Body of pancreas (tissue), 4 donors: Measurements from ENCODE around the gene PSPN.

Experiments
- CTCF ChIP-seq, 7 experiments: fragments of 450-650 bp in 4 of 7; fragments of 200-600 bp in 3 of 7; sonication (generic) in 3 of 7; IDR thresholded peaks; one replicate each; pipeline ENCODE4 v1.5.1; 2016 to 2019; ENCODE audit warnings: antibody characterized with exemption in 7 of 7
- POLR2A ChIP-seq, 3 donors: fragments of 450-650 bp; IDR thresholded peaks; one replicate each; pipeline ENCODE4 v1.6.1; 2016; ENCODE audit warnings: antibody characterized with exemption in 3 of 3, mild to moderate bottlenecking in 2 of 3

DNA sequence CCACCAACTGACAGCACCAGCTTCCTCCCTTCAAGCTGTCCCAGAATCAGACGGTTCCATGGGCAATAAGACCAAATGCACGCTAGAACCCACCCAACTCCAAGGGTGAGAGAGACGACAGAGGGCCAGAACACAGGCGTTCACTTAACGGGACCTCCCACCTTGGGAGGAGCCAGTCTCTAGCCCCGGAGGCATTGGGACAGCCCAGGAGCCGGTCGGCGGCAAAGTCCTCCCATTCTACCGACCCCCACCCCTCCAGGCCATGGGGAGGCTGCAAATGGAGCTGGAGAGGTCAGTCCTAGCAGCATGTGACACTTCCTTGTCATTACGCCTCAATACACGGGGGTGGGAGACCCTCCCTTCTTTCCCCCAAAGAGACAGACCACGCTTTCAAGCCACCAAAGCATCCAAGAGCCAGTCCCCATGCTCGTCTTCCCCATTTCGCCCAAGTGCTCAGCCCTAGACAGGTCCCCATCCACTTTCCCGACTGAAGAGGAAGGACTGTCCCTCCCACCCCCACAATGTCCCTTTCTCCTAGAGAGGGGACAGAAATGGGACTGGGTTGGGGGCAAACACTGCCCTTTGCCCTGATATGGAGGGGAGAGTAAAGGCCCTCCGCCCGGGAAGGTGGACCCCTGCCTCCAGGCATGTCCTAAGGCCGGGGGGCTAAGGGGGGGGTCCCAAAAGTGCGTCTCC, 47.9 kb upstream of the PSPN start:
- TF ChIP-seq CTCF (IDR thresholded peaks at IDR 0.05), result no peak
- no peak for TF ChIP-seq POLR2A (IDR thresholded peaks at IDR 0.05)
